HG03175 (cell line): ENCODE data around the gene PDLIM5.

Source experiments
- ATAC-seq: cut with Tn5 transposase; IDR thresholded peaks from one replicate; pipeline ENCODE4 v1.9.1; 2021; ENCODE audit warnings: mild to moderate bottlenecking, moderate library complexity; ENCODE audit not compliant: unreplicated experiment

PDLIM5 gene

GRCh38 chr4:94680176-94680862, 228.6 kb downstream of the PDLIM5 start:
- no peak for ATAC-seq

- no peak for ATAC-seq
Measured at GRCh38 chr4:94686086-94686485, 234.3 kb downstream of the PDLIM5 start.

- ATAC-seq = no peak
Measured at GRCh38 chr4:94689155-94689860, 237.6 kb downstream of the PDLIM5 start.

DNA sequence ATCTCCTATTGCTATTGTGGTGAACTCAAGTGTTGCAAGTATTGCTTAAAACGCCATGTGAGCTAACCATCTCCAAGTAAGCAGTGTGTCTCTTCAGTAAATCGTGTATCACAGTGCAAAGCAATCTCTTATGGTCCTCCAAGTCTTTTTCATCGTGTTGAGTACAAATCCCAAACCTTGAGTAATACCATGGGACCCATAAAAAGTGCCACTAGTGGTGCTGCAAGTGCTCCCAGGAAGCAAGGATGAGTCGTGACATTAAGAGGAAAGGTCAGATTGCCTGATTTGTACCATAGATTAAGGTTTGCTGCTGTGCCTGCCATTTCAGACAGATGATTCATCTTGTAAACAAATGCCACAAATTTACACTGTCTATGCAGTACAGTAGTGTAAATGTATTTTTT, 239.1 kb downstream of the PDLIM5 start:
- ATAC-seq = no peak

GRCh38 chr4:94691552-94691951, 239.8 kb downstream of the PDLIM5 start:
- no peak for ATAC-seq

- ATAC-seq = no peak
Measured at GRCh38 chr4:94695384-94695783, 243.6 kb downstream of the PDLIM5 start.

GRCh38 chr4:94698187-94698586, 246.4 kb downstream of the PDLIM5 start:
- no peak for ATAC-seq

DNA sequence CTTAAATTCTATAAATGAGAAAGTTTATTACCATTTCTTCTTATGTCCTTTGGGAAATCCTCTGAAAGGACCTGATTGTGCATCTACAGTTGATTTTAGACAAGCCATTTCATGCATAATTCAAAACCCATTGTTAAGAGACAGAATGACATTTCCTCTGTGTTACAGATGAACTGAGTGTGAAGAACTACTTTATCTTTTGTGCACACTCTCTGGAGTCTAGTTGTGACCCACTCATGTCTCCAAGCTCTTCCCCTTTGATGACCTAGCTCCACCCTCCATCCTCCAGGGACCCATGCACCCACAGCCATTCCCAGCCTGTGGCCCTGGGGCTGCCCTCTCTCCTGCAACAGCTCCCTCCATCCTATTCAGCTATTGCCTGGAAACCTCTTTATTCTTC, 248.6 kb downstream of the PDLIM5 start:
- no peak for ATAC-seq

DNA sequence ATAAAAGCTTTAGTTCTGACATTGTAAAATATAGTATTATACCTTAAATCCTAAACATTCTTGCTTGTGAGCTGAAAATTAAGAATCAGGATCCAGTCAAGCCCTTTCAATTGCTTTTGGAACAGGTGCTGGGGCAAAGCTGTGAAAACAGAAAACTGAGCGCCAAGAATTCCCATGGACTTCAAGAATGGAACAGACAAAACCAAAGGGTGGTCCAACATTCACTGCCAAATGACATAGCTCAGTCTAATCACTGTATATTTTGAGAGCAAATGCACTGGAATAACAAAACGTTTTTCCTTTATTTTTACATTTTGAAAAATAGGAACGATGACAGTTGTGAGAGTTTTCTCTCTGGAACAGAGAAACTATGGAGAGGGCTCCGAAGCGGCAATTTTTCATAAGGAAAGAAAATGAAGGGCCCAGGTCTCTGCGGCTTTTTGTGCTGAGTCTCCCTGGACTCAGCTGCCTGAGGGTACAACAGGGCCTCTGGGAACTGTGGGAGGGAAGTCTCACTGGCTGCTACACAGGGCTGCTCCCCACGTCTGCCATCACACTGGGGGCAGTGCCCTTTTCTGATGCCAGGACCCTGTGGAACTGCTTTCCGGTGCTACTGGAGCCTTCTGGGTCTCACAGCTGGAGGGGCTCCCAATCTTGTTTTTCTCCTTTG, 250.0 kb downstream of the PDLIM5 start:
- no peak for ATAC-seq

DNA sequence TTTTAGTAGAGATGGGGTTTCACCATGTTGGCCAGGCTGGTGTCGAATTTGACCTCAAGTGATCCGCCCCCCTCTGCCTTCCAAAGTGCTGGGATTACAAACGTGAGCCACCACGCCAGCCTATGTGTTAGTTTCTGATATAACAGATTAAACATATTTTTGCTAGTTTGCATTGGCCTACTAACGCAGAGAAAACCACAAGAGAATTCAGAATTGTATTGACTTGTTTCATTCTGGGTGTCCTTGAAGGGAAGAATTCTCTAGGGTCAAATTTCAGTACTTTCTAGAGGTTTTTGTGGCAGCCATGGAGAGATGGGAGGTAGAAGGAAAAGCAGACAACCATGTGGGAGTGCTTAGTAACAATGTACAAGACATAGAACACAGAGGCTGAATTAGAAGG, 259.9 kb downstream of the PDLIM5 start:
- no peak for ATAC-seq

DNA sequence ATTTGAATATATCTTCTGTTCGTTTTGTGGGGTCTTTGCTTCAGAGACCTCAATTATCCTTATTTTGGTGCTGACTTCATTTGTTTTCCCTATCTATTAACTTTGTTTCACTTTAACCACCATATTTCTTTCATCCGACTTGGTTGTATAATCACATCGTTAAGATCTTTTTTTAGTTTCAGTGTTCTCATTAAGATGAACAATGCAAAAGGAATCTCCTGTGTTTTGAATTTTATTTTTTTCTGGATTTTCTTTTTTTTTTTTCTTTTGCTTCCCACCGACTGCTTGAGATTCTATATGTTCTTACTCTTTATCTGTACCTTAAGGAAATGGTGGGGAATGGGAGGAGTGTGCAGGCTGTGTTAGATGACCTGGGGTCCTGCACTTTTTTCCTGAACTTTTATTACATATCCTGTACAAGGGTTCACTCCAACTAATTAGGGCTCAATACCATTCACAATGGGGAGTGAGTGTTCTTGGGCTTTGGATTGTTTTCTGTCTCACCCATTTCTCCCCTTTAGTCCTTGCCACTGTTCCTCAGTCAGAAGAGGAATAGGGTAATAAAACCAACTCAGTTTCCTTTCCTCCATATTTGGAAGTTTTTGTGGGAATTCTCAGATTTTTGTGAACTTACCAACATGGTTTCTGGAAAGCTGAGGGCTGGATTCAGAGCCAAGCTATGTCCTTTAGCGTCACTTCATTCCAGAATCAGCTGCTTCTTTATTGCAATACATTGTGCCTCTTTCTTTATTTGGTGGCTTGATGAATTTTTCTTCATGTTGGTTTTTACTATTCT, 262.8 kb downstream of the PDLIM5 start:
- ATAC-seq = no peak

DNA sequence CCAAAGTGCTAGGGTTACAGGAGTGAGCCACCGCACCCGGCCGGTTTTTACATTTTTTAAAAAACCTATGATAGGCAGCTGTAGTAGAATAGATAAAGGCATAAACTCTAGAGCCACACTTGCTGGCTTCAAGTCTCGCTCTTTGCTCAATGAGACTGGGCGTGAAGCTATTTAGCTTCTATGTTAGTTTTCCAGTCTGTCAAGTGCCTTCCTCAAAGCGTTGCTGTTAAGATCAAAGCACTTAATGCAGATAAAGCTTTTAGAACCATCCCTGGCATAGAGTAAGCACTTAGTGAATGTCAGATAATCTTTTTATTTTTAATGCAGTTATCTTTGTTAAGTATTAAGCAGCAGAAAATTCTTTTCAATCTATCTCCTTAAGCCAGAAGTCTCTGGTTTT, 264.0 kb downstream of the PDLIM5 start:
- no peak for ATAC-seq
